CD4-positive, alpha-beta T cell treated with Interleukin-15 for 4 hours (primary cell): ENCODE measurements around the gene WSCD2.

ENCODE experiments used
- DNase-seq: peaks from one replicate; pipeline ENCODE4 v3.0.0-alpha.2; 2020; ENCODE audit warnings: low spot score

WSCD2 gene

DNA sequence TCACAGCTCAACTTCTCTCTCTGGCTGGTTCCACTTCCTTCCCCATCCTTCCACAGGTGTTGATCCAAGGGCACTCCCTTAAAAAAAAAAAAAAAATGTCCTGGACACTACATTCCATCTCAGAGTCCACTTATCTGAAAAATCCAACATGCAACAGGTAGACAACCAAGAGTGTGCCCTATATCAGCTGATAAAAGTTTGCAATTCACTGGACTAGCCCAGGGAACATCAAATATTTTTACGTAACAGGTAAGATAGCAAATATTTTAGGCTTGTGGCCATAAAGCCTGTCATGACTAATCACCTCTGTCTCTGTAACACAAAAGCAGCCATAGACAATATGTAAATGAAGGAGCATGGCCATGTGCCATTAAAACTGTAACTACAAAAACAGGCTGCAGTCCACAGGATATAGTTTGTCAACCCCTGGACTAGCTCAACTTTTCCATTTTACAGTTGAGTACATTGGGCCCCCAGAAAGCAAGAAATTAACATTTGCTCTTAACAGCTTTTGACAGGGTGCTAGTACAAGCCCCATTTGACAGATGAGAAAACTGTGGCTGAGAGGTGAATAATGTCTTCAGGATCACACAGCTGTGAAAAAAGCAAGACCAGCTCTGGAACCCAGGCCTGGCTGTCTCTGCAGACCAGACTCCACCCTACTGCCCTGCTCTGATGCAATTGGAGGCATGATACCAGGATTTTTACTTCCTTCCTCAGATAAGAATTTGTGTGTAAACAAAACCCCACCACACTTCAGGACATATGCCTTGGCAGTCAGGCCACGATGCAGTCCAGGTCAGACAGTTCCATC lies 141.2 kb downstream of the WSCD2 start:
- no peak for DNase-seq

DNA sequence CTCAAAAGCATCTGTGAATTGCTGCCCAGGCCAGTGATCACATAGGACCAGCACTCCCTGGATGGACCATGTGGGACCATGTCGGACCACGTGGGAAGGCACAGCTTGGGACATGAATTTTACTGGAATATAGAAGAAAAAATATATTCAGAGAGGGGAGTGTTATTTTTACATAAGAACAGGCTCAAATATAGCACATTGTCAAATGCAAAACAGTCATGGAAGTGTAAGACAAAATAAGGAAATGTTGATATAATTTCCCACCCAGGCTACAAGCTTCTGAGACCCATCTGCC lies 141.7 kb downstream of the WSCD2 start:
- DNase-seq = no peak

DNA sequence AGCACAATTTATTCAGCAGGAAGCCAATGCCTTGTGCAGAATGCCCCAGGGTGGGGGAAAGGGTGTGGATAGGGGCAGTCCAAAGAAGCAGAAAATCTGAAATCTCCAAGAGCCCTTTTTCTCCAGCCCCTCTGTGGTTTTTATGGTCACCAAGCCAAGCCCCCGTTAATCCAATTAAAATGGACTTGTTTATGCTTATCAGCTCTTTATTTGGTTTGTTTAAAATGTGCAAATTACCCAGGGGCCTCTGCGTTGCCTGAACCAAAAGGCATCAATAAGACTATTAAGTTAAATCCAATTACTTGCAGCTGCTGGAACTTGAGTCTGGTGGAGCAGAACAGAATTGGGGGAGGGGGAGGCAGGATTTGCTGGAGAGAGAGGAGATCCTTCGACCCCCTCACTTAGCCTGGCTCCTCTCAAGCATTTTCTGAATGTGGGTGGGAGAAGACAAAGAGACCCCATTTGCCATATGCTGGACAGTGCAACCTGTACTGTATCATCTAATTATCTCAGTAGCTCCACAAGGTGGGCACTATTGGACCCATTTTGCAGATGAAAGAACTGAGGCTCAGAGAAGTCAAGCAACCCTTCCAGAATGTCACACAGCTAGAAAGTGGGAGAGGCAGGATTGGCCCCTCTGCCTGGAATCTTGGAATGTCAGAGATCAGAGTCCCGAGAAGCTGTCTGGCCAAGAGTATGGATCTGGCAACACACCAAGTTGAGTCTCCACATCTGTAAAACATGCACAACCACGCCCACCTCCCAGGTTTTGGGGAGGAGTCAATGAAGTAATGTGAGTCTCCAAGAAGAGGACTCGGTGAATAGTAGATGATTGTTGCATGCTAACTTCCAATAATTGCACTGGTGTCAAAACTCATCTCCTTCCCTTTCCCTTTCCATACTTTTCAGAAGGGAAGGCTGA lies 143.1 kb downstream of the WSCD2 start:
- no peak for DNase-seq

DNA sequence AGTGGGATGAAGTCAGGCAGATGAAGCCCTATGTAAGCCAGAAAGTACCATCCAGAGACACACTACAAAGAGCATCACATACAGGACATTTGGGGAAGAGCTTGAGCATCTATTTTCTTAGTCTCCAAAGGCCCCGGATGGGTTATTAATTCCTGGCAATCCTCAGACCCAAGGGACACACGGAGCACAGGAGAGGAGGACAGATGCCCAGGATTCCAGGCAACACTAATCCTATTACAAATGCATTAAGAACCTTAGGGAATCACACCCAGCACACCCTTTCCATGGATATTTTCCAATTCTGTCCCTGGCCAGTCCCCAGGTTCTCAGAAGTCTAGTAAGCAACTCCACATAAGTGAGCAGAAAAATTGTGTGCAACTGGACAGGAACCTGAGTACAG lies 144.1 kb downstream of the WSCD2 start:
- no peak for DNase-seq

DNA sequence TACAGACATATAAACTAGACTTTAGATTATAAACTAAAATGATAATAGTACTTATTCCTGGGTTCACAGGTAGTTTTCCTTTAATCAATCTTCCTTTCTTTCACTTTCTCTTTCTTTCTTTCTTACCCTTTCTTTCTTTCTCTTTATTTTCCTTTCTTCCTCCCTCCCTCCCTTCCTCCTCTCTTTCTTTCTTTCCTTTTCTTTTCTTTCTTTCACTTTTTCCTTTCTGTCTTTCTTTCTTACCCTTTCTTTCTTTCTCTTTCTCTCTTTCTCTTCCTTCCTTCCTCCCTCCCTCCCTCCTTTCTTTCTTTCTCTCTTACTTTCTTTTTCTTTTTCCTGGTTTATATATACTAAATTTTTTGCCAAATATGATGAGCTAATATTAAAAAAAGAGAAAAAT lies 148.5 kb downstream of the WSCD2 start:
- no peak for DNase-seq

DNA sequence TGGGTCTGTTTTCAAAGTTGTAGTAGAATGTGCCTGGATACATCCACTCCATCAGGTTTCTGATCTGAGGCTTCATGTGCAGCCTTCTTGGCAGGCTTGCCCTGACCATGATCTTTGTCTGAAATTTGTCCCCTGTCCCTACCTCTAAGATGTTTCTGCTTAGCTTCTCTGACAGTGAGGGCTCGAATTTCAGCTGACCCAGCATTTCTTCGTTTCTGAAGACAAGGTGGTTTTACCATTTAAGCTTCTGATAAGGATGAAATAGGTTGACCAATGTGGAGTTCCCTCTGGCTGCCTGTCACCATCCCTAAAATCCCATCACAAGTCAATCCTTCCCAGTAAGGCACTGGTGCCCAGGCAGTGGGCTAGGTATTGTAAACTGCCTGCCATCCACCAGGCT lies 153.1 kb downstream of the WSCD2 start:
- no peak for DNase-seq

DNA sequence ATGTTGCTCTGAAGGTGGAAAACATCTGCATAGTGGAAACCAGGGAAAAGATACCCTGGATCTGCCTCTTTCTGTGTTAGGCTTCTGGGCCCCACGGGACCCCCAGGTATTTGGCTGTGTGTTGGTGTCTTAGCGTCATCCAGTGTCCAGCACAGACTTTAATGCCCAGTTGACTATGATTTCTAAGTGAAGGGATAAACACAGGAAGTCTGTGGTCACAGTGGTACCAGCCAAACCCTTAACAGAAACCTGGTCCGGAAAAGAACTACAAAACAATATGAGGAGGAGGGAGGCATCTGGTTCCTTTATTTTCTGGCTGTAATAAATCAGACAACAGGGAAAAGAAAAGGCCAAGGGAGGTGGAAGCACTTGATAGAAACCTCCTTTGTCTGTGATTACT lies 153.6 kb downstream of the WSCD2 start:
- DNase-seq = no peak

DNA sequence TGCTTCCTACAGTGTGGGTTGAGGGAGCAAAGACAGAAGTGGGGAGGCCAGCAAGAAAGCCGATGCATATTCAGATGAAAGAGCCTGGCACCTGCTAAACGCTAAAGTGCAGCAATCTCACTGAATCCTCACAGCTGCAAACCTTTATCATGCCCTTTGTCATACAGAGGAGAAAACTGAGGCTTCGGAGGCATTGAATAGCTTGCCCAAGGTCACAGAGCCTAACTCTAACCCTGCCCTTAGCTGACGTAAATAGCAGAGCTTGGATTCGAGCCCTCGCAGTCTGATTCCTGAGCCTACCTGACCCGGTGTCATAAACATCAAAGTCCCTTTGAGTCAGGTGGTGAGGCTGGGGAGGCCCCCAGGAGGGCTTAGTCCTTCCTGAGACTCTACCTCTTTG lies 155.1 kb downstream of the WSCD2 start:
- no peak for DNase-seq

DNA sequence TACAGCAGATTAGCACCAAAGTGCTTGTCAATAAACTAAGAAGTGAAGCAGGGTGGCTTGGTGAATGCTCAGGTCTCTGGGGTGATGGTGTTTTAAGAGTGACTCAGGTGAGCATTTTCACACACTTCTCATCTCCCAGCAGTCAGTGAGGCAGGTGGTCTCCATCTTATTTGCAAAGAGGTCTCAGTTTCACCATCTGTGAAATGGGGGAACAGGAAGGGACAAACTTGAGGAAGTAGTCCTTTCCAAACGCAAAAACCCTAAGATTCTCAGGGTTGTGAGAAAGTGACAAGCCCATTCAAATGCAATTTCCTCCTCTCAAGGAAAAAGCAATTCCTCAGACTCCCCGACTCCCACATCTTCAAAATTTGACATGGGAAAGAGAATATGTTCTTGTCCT lies 155.9 kb downstream of the WSCD2 start:
- DNase-seq = no peak

DNA sequence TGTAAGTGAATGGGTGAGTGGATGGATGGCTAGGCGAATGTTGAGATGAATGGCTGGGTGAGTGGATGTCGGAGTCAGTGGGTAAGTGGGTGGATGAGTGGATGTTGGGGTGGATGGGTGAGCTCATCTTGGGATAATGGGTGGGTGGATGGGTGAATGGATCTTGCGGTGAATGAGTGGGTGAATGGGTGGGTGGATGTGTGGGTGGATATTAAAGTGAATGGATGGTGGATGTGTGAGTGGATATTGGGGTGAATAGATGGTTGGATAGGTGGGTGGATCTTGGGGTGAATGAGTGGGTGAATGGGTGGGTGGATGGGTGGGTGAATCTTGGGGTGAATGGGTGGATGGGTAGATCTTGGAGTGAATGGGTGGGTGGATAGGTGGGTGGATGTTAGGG lies 158.1 kb downstream of the WSCD2 start:
- DNase-seq = no peak

DNA sequence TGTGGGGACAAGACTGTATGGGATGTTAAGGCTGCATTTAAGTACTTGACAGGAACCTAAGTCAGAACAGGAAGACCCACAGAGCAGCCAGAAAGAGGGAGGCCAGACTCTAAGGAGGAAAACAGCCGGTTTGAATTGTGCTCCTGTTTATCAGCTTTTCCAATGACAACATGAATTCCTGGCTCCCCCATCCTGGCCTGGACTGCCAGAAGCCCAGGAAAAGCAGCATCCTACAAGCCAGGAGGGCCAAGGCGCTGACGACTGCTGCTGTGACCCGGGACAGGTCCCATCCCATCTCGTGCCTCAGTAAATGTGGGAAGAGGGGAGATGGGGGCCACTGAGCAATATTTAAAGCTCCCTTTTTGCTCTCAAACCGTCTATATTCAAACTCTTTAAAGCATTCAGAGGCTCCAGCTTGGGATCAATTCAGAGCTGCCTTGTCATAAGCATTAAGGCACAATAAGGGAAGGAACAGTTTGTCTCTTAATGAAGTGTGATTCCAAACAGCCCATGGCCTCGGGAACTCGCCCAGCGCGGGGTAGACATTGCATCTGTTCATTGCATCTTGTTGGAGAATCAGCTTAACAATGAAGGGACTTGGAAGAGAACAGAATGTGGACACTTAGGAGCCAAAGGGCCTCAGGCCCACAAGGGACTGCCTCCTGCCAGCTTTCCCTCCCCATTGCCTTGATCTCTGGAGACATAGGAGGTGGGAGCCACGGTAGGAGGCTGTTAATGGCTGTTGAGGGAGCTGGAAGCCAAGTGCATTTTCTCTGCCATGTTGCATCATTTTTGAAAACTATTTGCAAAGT lies 160.5 kb downstream of the WSCD2 start:
- no peak for DNase-seq

DNA sequence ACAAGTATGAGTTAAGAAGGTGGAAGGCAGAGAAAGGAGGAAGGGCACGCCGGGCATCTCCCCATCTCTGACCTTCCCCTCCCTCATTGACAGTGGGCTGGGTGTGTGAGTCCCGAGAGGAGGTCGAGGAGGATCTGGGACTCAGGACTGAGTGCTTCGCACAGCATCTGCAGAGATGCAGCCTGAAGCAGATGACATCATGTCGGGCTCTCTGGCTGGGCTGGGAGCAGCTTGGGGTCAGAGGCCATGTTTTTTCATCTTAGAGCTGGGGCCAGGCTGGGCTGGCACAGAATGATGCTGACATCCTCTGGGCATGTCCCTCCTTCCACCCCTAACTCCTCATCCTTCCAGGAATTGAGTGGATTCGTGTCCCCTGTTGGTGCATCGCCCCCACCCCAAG lies 166.6 kb downstream of the WSCD2 start:
- no peak for DNase-seq

DNA sequence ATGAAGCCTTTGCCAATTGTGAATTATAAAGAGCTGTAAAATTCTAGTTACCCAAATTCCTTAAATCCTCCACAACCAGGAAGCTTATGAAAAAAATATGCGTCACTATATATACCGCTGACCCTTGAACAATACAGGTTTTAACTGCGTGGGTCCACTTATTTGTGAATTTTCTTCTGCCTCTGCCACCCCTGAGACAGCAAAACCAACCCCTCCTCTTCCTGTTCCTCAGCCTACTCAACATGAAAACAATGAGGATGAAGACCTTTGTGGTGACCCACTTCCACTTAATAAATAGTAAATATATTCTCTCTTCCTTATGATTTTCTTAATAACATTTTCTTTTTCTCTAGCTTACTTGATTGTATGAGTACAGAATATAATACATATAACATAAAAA lies 167.9 kb downstream of the WSCD2 start:
- no peak for DNase-seq

DNA sequence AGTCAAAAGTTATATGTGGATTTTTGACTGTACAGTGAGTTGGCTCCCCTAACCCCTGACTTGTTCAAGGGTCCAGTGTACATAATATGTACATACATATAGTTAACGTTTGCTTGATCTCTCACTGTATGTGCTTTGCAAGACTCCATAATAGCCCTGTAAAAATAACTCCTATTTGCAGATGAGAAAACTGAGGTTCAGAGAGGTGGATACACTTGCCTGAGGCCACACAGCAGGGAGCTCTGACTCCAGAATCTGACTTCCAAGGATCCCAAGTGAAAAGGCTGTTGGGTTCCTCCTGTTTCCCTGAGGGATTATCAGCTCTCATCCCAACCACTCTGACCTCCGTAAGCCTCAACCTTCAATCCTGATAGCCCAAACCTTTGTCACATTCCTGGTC lies 168.3 kb downstream of the WSCD2 start:
- DNase-seq = no peak

DNA sequence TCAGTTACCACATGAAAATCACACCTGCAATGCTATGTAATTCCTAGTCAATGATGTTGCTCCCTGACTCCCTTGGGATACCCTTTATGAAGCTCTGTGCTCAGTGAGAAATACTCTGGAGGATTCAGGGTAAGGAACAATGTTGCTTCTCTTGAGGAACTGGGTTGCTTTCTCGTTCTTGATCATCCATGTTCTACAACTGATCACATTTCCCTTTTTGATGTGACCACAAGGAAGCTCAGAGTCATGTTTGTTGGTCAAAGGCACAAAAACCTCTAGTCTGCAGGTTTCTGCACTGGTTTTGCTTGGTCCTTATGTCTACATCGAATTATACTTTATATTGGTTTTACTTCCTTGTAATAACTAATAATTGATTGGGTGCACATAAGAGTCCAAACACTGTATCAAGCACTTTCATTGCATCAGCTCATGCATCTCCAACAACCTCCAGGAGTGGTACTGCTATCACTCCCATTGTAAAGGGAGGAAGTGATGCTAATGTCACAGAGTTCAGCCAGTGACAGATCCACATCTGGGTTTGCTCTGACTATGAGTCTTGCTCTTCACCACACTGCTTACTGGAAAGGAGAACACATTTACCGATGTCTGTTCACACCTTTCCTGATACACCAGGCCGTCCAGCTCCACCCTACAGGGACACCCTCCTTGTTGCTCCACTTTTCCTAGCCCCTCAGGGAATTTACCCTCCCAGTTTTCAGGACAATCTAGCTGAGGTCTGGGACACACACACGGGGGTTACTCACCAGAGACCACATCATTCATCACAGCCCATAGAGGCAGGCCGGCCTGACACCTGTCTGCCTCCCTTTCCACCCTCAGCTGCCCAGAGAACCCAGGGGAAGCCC lies 169.0 kb downstream of the WSCD2 start:
- no peak for DNase-seq

DNA sequence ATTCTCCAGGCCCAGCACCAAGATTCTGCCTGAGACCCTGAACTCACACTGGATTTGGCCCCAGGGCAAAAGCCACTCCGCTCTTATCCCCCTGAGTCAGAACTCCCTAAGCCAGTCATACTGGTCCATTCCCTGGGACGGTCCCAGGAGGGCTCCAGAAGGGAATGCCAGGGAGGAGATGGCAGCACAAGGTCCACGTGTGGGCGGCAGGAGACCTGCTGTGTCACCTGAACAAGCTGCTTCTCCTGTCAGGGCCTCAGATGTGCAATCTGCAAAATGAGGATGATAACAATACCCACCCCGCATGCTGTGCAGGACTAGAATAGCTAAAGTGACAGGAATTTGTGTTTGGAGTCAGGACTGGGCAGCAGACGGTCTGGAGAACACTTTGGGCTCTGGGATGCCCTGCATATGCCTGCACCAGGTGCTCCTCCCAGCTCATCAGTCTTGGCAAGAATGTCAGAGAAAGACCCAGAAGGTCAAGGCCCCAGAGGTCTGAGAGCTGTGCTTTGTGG lies 169.7 kb downstream of the WSCD2 start:
- no peak for DNase-seq

DNA sequence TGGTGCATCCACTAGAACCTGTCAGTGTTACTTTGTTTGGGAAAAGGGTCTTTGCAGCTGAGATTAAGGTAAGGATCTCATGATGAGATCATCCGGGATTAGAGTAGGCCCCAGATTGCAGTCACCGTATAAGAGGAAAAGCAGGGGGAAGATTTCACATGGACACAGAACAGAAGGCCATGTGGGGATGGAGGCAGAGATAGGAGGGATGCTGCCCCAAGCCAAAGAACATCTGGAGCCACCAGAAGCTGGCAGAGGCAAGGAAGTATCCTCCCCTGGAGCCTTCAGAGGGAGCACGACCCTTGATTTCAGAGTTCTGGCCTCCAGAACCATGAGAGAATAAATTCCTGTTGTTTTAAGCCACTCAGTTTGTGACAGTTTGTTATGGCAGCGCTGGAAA lies 170.4 kb downstream of the WSCD2 start:
- no peak for DNase-seq
